ENCODE measurements around the gene SERPIND1.

DNA sequence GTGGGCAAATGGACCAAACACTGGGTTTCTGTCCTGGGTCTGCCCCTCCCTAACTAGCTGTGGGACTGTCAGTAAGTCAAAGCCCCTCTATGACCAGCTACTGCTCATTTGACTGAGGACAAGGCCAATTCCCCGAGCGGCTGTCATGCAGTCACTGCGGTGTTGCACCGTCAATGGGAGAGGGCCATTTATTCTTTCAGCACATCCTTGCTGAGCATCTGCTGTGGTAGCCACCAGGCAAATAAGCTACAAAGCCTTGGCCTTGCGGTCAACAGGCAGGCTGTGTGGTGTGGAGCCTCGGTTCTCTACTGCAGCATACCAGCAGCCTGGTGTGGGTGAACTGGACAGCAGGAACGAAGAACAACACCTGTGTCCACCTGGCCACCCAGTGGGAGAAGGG lies 25.8 kb upstream of the SERPIND1 start:
- TF ChIP-seq, protein P1, sequence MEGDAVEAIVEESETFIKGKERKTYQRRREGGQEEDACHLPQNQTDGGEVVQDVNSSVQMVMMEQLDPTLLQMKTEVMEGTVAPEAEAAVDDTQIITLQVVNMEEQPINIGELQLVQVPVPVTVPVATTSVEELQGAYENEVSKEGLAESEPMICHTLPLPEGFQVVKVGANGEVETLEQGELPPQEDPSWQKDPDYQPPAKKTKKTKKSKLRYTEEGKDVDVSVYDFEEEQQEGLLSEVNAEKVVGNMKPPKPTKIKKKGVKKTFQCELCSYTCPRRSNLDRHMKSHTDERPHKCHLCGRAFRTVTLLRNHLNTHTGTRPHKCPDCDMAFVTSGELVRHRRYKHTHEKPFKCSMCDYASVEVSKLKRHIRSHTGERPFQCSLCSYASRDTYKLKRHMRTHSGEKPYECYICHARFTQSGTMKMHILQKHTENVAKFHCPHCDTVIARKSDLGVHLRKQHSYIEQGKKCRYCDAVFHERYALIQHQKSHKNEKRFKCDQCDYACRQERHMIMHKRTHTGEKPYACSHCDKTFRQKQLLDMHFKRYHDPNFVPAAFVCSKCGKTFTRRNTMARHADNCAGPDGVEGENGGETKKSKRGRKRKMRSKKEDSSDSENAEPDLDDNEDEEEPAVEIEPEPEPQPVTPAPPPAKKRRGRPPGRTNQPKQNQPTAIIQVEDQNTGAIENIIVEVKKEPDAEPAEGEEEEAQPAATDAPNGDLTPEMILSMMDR (conservative IDR thresholded peaks at IDR 0.05; ENCODE audit: low read length) = no peak
- no peak for TF ChIP-seq EZH2phosphoT487 (IDR thresholded peaks at IDR 0.05; ENCODE audit: borderline replicate concordance)
